Muscle layer of duodenum (tissue), 2 donors: Measurements from ENCODE around the gene SNRNP200.
"Not testable (repeated sequence)": the region's sequence is repeated elsewhere in the genome, so short reads cannot be mapped to it uniquely, and the experiment has no call there.

ENCODE experiments used
- H3K27ac ChIP-seq: one replicate; pipeline ENCODE4 v1.7.0; 2013; ENCODE audit warnings: mild to moderate bottlenecking, low read length
- H3K27me3 ChIP-seq: one replicate; pipeline ENCODE4 v1.7.0; 2013; ENCODE audit warnings: low read depth, mild to moderate bottlenecking, control low read depth, low read length
- H3K36me3 ChIP-seq, 2 donors: one replicate each; pipeline ENCODE4 v1.7.0; 2013; ENCODE audit warnings: low read length in 2 of 2, control low read depth in 1 of 2, mild to moderate bottlenecking in 1 of 2; ENCODE audit not compliant: insufficient read depth in 2 of 2, control insufficient read depth in 1 of 2
- H3K4me1 ChIP-seq, 2 donors: one replicate each; pipeline ENCODE4 v1.7.0; 2013; ENCODE audit warnings: low read length in 2 of 2, mild to moderate bottlenecking in 2 of 2, control low read depth in 1 of 2, moderate library complexity in 1 of 2; ENCODE audit not compliant: insufficient read depth in 2 of 2, control insufficient read depth in 1 of 2
- H3K4me3 ChIP-seq, 2 donors: one replicate each; pipeline ENCODE4 v1.7.0; 2013; ENCODE audit warnings: low read length in 2 of 2, low read depth in 1 of 2, mild to moderate bottlenecking in 1 of 2
- H3K9me3 ChIP-seq, 2 donors: one replicate each; pipeline ENCODE4 v1.7.0; 2013; ENCODE audit warnings: low read length in 2 of 2, control low read depth in 1 of 2, mild to moderate bottlenecking in 1 of 2; ENCODE audit not compliant: control insufficient read depth in 1 of 2
- donor health status: healthy.

SNRNP200 gene

GRCh38 chr2:96308248-96308647 is 2.9 kb upstream of the SNRNP200 start:
- H3K27ac ChIP-seq = no peak overlapping the region
- no peaks in the 10 kb centered on the region for H3K9me3 ChIP-seq
- H3K4me3 ChIP-seq = no peak overlapping the region
- peaks cover 14 to 24% of the 10 kb centered on the region in 2 donors for H3K4me1 ChIP-seq
- peaks cover 7 to 8% of the 10 kb centered on the region in 2 donors for H3K36me3 ChIP-seq
- no peaks in the 10 kb centered on the region for H3K27me3 ChIP-seq

GRCh38 chr2:96306370-96306769 is 1.0 kb upstream of the SNRNP200 start:
- no peaks in the 10 kb centered on the region for H3K9me3 ChIP-seq

GRCh38 chr2:96305979-96306308 is 598 bp upstream of the SNRNP200 start:
- no peaks in the 10 kb centered on the region for H3K9me3 ChIP-seq
- peaks cover 30 to 31% of the 10 kb centered on the region in 2 donors for H3K36me3 ChIP-seq
- peaks cover 14 to 37% of the 10 kb centered on the region in 2 donors for H3K4me1 ChIP-seq
- H3K27ac ChIP-seq = peak overlapping the region; percentile 94
- no peaks in the 10 kb centered on the region for H3K27me3 ChIP-seq
- H3K4me3 ChIP-seq = peak overlapping the region; percentile 99

More at GRCh38 chr2:96306370-96306769, 1.0 kb upstream of the SNRNP200 start:
- no peaks in the 10 kb centered on the region for H3K27me3 ChIP-seq
- H3K4me3 ChIP-seq = peak overlapping the region; percentile 99
- H3K36me3 ChIP-seq = peaks cover 26% of the 10 kb centered on the region in 2 donors
- H3K4me1 ChIP-seq = peaks cover 14 to 35% of the 10 kb centered on the region in 2 donors
- H3K27ac ChIP-seq = no peak overlapping the region

GRCh38 chr2:96304606-96305005 is 740 bp downstream of the SNRNP200 start:
- Histone ChIP-seq H3K4me3 (peak overlapping the region; percentile 99), H3K4me1 (peaks cover 14 to 39% of the 10 kb centered on the region in 2 donors), H3K9me3 (no peaks in the 10 kb centered on the region), H3K27ac (peak overlapping the region; percentile 94), H3K36me3 (peaks cover 40 to 44% of the 10 kb centered on the region in 2 donors), H3K27me3 (no peaks in the 10 kb centered on the region)

- no peak overlapping the region for H3K4me3 ChIP-seq
- H3K36me3 ChIP-seq = peaks cover 68 to 71% of the 10 kb centered on the region in 2 donors
- peaks cover 14 to 39% of the 10 kb centered on the region in 2 donors for H3K4me1 ChIP-seq
- no peaks in the 10 kb centered on the region for H3K27me3 ChIP-seq
- H3K9me3 ChIP-seq = no peaks in the 10 kb centered on the region
- H3K27ac ChIP-seq = no peak overlapping the region
These were observed 3.5 kb downstream of the SNRNP200 start for GRCh38 chr2:96301865-96302264.

GRCh38 chr2:96296925-96297324 is 8.4 kb downstream of the SNRNP200 start:
- H3K27me3 ChIP-seq = no peaks in the 10 kb centered on the region
- no peak overlapping the region for H3K27ac ChIP-seq
- peaks cover 89 to 97% of the 10 kb centered on the region in 2 donors for H3K36me3 ChIP-seq
- H3K9me3 ChIP-seq = no peaks in the 10 kb centered on the region
- peaks cover 0 to 4% of the 10 kb centered on the region in 2 donors for H3K4me1 ChIP-seq
- no peak overlapping the region for H3K4me3 ChIP-seq

- not testable (repeated sequence) for H3K9me3 ChIP-seq, H3K4me1 ChIP-seq, H3K27me3 ChIP-seq, H3K27ac ChIP-seq, H3K4me3 ChIP-seq
- peaks cover 93 to 97% of the 10 kb centered on the region in 2 donors for H3K36me3 ChIP-seq
These were observed 11.1 kb downstream of the SNRNP200 start for GRCh38 chr2:96294271-96294670.

GRCh38 chr2:96291751-96292150 is 13.6 kb downstream of the SNRNP200 start:
- no peaks in the 10 kb centered on the region for H3K27me3 ChIP-seq
- no peak overlapping the region for H3K4me3 ChIP-seq
- peaks cover 91 to 97% of the 10 kb centered on the region in 2 donors for H3K36me3 ChIP-seq
- H3K9me3 ChIP-seq = no peaks in the 10 kb centered on the region
- H3K27ac ChIP-seq = no peak overlapping the region
- no peaks in the 10 kb centered on the region for H3K4me1 ChIP-seq

GRCh38 chr2:96287273-96287856 is 18.0 kb downstream of the SNRNP200 start:
- Histone ChIP-seq H3K9me3 (no peaks in the 10 kb centered on the region), H3K4me1 (no peaks in the 10 kb centered on the region), H3K27me3 (no peaks in the 10 kb centered on the region), H3K4me3 (no peak overlapping the region), H3K27ac (no peak overlapping the region), H3K36me3 (peaks cover 97 to 99% of the 10 kb centered on the region in 2 donors)

- no peak overlapping the region for H3K27ac ChIP-seq
- H3K27me3 ChIP-seq = no peaks in the 10 kb centered on the region
- peaks cover 60 to 84% of the 10 kb centered on the region in 2 donors for H3K36me3 ChIP-seq
- H3K4me1 ChIP-seq = no peaks in the 10 kb centered on the region
- H3K4me3 ChIP-seq = no peak overlapping the region
- no peaks in the 10 kb centered on the region for H3K9me3 ChIP-seq
These were observed 28.4 kb downstream of the SNRNP200 start for GRCh38 chr2:96276787-96277499.

GRCh38 chr2:96274355-96275056 is 30.8 kb downstream of the SNRNP200 start:
- Histone ChIP-seq H3K27me3 (no peaks in the 10 kb centered on the region), H3K27ac (no peak overlapping the region), H3K9me3 (no peaks in the 10 kb centered on the region), H3K36me3 (peaks cover 64 to 79% of the 10 kb centered on the region in 2 donors), H3K4me1 (no peaks in the 10 kb centered on the region), H3K4me3 (no peak overlapping the region)
